ENCODE results near the gene SLC19A2. TPM values are rescaled to one million over a fixed set of nuclear protein-coding genes. Genes with fewer than 3 reads are reported as not detected.

Gene SLC19A2
- total RNA-seq, 1 experiment from 2014 or later = 12.8 TPM

DNA sequence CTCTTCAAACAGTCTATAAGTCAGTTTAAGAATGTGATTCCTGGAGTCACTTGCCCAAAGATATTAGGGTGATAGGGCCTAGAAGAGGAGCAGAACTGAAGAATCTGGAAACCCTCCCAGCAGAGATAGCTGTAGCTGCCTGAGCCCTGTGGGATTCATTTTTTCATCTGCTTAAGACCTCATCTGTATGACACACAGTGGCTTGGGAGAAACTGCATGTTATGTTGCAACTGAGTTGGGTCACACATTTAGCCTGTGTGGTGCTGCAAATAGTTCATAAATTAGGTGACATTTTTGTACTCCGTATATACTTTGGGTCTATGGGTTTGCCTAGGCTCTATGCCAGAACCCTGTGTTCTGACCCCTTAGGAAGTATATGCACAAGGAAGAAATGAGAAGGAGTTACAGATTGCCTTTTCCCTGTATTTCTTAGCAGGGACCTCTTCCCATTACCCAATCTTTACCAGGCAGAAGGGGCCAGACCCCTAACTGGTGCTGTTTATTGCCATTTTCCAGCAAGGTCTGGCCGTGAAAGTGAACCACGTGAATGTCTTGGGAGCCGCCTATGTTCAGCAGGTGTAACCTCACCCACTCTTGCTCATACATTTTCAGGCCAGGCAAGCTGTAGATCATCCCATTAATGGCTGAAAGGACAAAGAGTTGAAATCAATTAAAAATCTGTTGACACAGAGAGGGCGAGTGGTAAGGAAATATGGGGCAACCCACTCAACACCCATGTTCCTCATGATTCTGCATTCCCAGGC, 41.9 kb upstream of the SLC19A2 start:
- no peaks in the 10 kb centered on the region for H3K27me3 ChIP-seq (ENCODE audit: insufficient read depth, low read length)
- TF ChIP-seq, protein P1, sequence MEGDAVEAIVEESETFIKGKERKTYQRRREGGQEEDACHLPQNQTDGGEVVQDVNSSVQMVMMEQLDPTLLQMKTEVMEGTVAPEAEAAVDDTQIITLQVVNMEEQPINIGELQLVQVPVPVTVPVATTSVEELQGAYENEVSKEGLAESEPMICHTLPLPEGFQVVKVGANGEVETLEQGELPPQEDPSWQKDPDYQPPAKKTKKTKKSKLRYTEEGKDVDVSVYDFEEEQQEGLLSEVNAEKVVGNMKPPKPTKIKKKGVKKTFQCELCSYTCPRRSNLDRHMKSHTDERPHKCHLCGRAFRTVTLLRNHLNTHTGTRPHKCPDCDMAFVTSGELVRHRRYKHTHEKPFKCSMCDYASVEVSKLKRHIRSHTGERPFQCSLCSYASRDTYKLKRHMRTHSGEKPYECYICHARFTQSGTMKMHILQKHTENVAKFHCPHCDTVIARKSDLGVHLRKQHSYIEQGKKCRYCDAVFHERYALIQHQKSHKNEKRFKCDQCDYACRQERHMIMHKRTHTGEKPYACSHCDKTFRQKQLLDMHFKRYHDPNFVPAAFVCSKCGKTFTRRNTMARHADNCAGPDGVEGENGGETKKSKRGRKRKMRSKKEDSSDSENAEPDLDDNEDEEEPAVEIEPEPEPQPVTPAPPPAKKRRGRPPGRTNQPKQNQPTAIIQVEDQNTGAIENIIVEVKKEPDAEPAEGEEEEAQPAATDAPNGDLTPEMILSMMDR (conservative IDR thresholded peaks at IDR 0.05) = no peak
- H3K14ac ChIP-seq (ENCODE audit: insufficient read depth, low read length) = 0 out of 2 replicates have a peak overlapping the region, but pooled peaks have one; percentile 26
- no peak for DNase-seq
- H4K20me1 ChIP-seq (ENCODE audit: control insufficient read depth, insufficient read depth, insufficient read length) = no peaks in the 10 kb centered on the region
- no peak overlapping the region for H3K56ac ChIP-seq (ENCODE audit: insufficient read length, low read depth, low read length)
- no peaks in the 10 kb centered on the region for H3K23me2 ChIP-seq (ENCODE audit: insufficient read length, low read depth, low read length, poor library complexity, severe bottlenecking)
- H4K8ac ChIP-seq (replicated peaks; ENCODE audit: insufficient read length, low read depth, low read length) = no peak overlapping the region
- H3K18ac ChIP-seq (ENCODE audit: insufficient read length, low read depth, low read length) = peak overlapping the region; percentile 63
- no peak overlapping the region for H3K4me2 ChIP-seq (ENCODE audit: insufficient read depth, insufficient read length, low read length)
- H3K9me3 ChIP-seq (ENCODE audit: control insufficient read depth, low read depth, low read length) = no peaks in the 10 kb centered on the region
- peak overlapping the region; percentile 72 for H3T11ph ChIP-seq (ENCODE audit: low read length)
- H3K23ac ChIP-seq (ENCODE audit: insufficient read length, low read depth, low read length) = no peak overlapping the region
- Mint-ChIP-seq H3K36me3 (ENCODE audit: insufficient read depth in 1 of 3, low read depth in 3 of 3) (no peaks in the 10 kb centered on the region), H3K9me3 (no peaks in the 10 kb centered on the region), H3K27ac (peak overlapping the region in 2 of 3 experiments; percentile 46 to 52; a peak in 4 of 7 replicates), H3K4me1 (peaks cover 27 to 42% of the 10 kb centered on the region in 2 experiments), H3K4me3 (no peak overlapping the region), H3K27me3 (ENCODE audit: low read depth) (no peaks in the 10 kb centered on the region)
- H2BK120ac ChIP-seq (ENCODE audit: low read depth, low read length, poor library complexity, severe bottlenecking) = no peak overlapping the region
- H2AK5ac ChIP-seq (ENCODE audit: insufficient read length, low read length) = no peak overlapping the region
- WGBS (ENCODE audit: extremely low coverage, insufficient read length, low lambda C conversion rate) = no CpG with 5 or more reads among the region's 5 CpGs
- peak overlapping the region; percentile 78 for H2BK20ac ChIP-seq (ENCODE audit: low read depth, low read length, poor library complexity, severe bottlenecking)
- H3K79me1 ChIP-seq (ENCODE audit: insufficient read depth, low read depth, low read length, poor library complexity, severe bottlenecking) = no peaks in the 10 kb centered on the region
- no peak overlapping the region for H3K9ac ChIP-seq (ENCODE audit: extremely low read depth, insufficient read length, low read length)
- H2BK15ac ChIP-seq (ENCODE audit: low read depth, low read length) = no peak overlapping the region
- no peak overlapping the region for H2AFZ ChIP-seq (ENCODE audit: low read length)
- H2BK5ac ChIP-seq (ENCODE audit: insufficient read length, low read length) = no peak overlapping the region
- H3K27ac ChIP-seq (ENCODE audit: insufficient read length, low read depth, low read length) = no peak overlapping the region
- peaks cover 6% of the 10 kb centered on the region; the same call in 1 of the 2 replicates for H3K4me1 ChIP-seq (ENCODE audit: insufficient read depth, low read length)
- peak overlapping the region; percentile 68 for H2BK12ac ChIP-seq (ENCODE audit: insufficient read length, low read depth, low read length)
- no peaks in the 10 kb centered on the region for H3K79me2 ChIP-seq (ENCODE audit: insufficient read depth, low read length)
- H4K91ac ChIP-seq (ENCODE audit: insufficient read length, low read depth, low read length) = no peak overlapping the region
- no peak overlapping the region for H4K5ac ChIP-seq (ENCODE audit: insufficient read length, low read depth, low read length)
- no peak overlapping the region for H3K4ac ChIP-seq (ENCODE audit: low read depth, low read length)

Measured in H9 (cell line).